ENCODE data around the gene TAF15.

Gene TAF15

GRCh38 chr17:35801583-35802224 is 7.6 kb upstream of the TAF15 start:
- Histone ChIP-seq H2AFZ (ENCODE audit: low read length, unreplicated experiment) (no peak overlapping the region), H3K79me2 (ENCODE audit: control insufficient read depth, insufficient read depth, low read length, unreplicated experiment) (no peaks in the 10 kb centered on the region), H3K36me3 (ENCODE audit: insufficient read depth, low read length) (no peaks in the 10 kb centered on the region), H3K27me3 (ENCODE audit: insufficient read depth, low read length) (peaks cover 16% of the 10 kb centered on the region), H3K27ac (ENCODE audit: low read depth, low read length) (no peak overlapping the region), H3K4me1 (ENCODE audit: control insufficient read depth, insufficient read depth, low read length, unreplicated experiment) (peaks cover 8% of the 10 kb centered on the region), H3K4me3 (ENCODE audit: low read depth, low read length) (no peak overlapping the region)

- no peak overlapping the region for H3K27ac ChIP-seq (ENCODE audit: low read depth, low read length)
- peaks cover 28% of the 10 kb centered on the region for H3K4me1 ChIP-seq (ENCODE audit: control insufficient read depth, insufficient read depth, low read length, unreplicated experiment)
- no peaks in the 10 kb centered on the region for H3K36me3 ChIP-seq (ENCODE audit: insufficient read depth, low read length)
- H3K79me2 ChIP-seq (ENCODE audit: control insufficient read depth, insufficient read depth, low read length, unreplicated experiment) = peaks cover 7% of the 10 kb centered on the region
- H3K4me3 ChIP-seq (ENCODE audit: low read depth, low read length) = no peak overlapping the region
- H3K27me3 ChIP-seq (ENCODE audit: insufficient read depth, low read length) = no peaks in the 10 kb centered on the region
- H2AFZ ChIP-seq (ENCODE audit: low read length, unreplicated experiment) = peak overlapping the region; percentile 21
These were observed 4.6 kb upstream of the TAF15 start for GRCh38 chr17:35804658-35805192.

GRCh38 chr17:35807371-35808144 is 1.7 kb upstream of the TAF15 start:
- H2AFZ ChIP-seq (ENCODE audit: low read length, unreplicated experiment) = no peak overlapping the region

GRCh38 chr17:35808240-35808961 is 883 bp upstream of the TAF15 start:
- Histone ChIP-seq H2AFZ (ENCODE audit: low read length, unreplicated experiment) (peak overlapping the region; percentile 81), H3K27ac (ENCODE audit: low read depth, low read length) (peak overlapping the region; percentile 92), H3K4me1 (ENCODE audit: control insufficient read depth, insufficient read depth, low read length, unreplicated experiment) (peaks cover 34% of the 10 kb centered on the region), H3K36me3 (ENCODE audit: insufficient read depth, low read length) (peaks cover 4% of the 10 kb centered on the region; the same call in 1 of the 2 replicates), H3K4me3 (ENCODE audit: low read depth, low read length) (peak overlapping the region; percentile 100), H3K27me3 (ENCODE audit: insufficient read depth, low read length) (no peaks in the 10 kb centered on the region), H3K79me2 (ENCODE audit: control insufficient read depth, insufficient read depth, low read length, unreplicated experiment) (peaks cover 44% of the 10 kb centered on the region)

More at GRCh38 chr17:35807371-35808144, 1.7 kb upstream of the TAF15 start:
- H3K36me3 ChIP-seq (ENCODE audit: insufficient read depth, low read length) = peaks cover 4% of the 10 kb centered on the region; the same call in 1 of the 2 replicates
- peak overlapping the region; percentile 26 for H3K27ac ChIP-seq (ENCODE audit: low read depth, low read length)
- H3K4me1 ChIP-seq (ENCODE audit: control insufficient read depth, insufficient read depth, low read length, unreplicated experiment) = peaks cover 34% of the 10 kb centered on the region
- peaks cover 36% of the 10 kb centered on the region for H3K79me2 ChIP-seq (ENCODE audit: control insufficient read depth, insufficient read depth, low read length, unreplicated experiment)
- peak overlapping the region; percentile 3; the same call in 1 of the 2 replicates for H3K4me3 ChIP-seq (ENCODE audit: low read depth, low read length)
- H3K27me3 ChIP-seq (ENCODE audit: insufficient read depth, low read length) = no peaks in the 10 kb centered on the region

GRCh38 chr17:35809855-35810461 is 674 bp downstream of the TAF15 start:
- H3K27ac ChIP-seq (ENCODE audit: low read depth, low read length) = peak overlapping the region; percentile 92
- H3K4me1 ChIP-seq (ENCODE audit: control insufficient read depth, insufficient read depth, low read length, unreplicated experiment) = peaks cover 35% of the 10 kb centered on the region
- peaks cover 60% of the 10 kb centered on the region for H3K79me2 ChIP-seq (ENCODE audit: control insufficient read depth, insufficient read depth, low read length, unreplicated experiment)
- H3K27me3 ChIP-seq (ENCODE audit: insufficient read depth, low read length) = no peaks in the 10 kb centered on the region
- peak overlapping the region; percentile 100 for H3K4me3 ChIP-seq (ENCODE audit: low read depth, low read length)
- H2AFZ ChIP-seq (ENCODE audit: low read length, unreplicated experiment) = no peak overlapping the region
- H3K36me3 ChIP-seq (ENCODE audit: insufficient read depth, low read length) = peaks cover 4% of the 10 kb centered on the region; the same call in 1 of the 2 replicates

- no peaks in the 10 kb centered on the region for H3K27me3 ChIP-seq (ENCODE audit: insufficient read depth, low read length)
- peaks cover 7% of the 10 kb centered on the region; the same call in 1 of the 2 replicates for H3K36me3 ChIP-seq (ENCODE audit: insufficient read depth, low read length)
- no peak overlapping the region for H2AFZ ChIP-seq (ENCODE audit: low read length, unreplicated experiment)
- no peak overlapping the region for H3K27ac ChIP-seq (ENCODE audit: low read depth, low read length)
- H3K79me2 ChIP-seq (ENCODE audit: control insufficient read depth, insufficient read depth, low read length, unreplicated experiment) = peaks cover 77% of the 10 kb centered on the region
- peak overlapping the region; percentile 100 for H3K4me3 ChIP-seq (ENCODE audit: low read depth, low read length)
- H3K4me1 ChIP-seq (ENCODE audit: control insufficient read depth, insufficient read depth, low read length, unreplicated experiment) = peaks cover 34% of the 10 kb centered on the region
These were observed 2.5 kb downstream of the TAF15 start for GRCh38 chr17:35811759-35812158.

- peaks cover 33% of the 10 kb centered on the region for H3K4me1 ChIP-seq (ENCODE audit: control insufficient read depth, insufficient read depth, low read length, unreplicated experiment)
- no peak overlapping the region for H3K4me3 ChIP-seq (ENCODE audit: low read depth, low read length)
- H3K27me3 ChIP-seq (ENCODE audit: insufficient read depth, low read length) = no peaks in the 10 kb centered on the region
- H3K27ac ChIP-seq (ENCODE audit: low read depth, low read length) = no peak overlapping the region
- H2AFZ ChIP-seq (ENCODE audit: low read length, unreplicated experiment) = no peak overlapping the region
- H3K79me2 ChIP-seq (ENCODE audit: control insufficient read depth, insufficient read depth, low read length, unreplicated experiment) = peaks cover 84% of the 10 kb centered on the region
- H3K36me3 ChIP-seq (ENCODE audit: insufficient read depth, low read length) = peaks cover 11% of the 10 kb centered on the region
These were observed 3.2 kb downstream of the TAF15 start for GRCh38 chr17:35812456-35812855.

- Histone ChIP-seq H3K27ac (ENCODE audit: low read depth, low read length) (no peak overlapping the region), H3K79me2 (ENCODE audit: control insufficient read depth, insufficient read depth, low read length, unreplicated experiment) (peaks cover 95% of the 10 kb centered on the region), H3K36me3 (ENCODE audit: insufficient read depth, low read length) (peaks cover 43% of the 10 kb centered on the region), H2AFZ (ENCODE audit: low read length, unreplicated experiment) (no peak overlapping the region), H3K4me1 (ENCODE audit: control insufficient read depth, insufficient read depth, low read length, unreplicated experiment) (peaks cover 17% of the 10 kb centered on the region), H3K4me3 (ENCODE audit: low read depth, low read length) (no peak overlapping the region), H3K27me3 (ENCODE audit: insufficient read depth, low read length) (no peaks in the 10 kb centered on the region)
These were observed 7.4 kb downstream of the TAF15 start for GRCh38 chr17:35816723-35817122.

GRCh38 chr17:35817196-35817595 is 7.9 kb downstream of the TAF15 start:
- Histone ChIP-seq H3K27me3 (ENCODE audit: insufficient read depth, low read length) (no peaks in the 10 kb centered on the region), H3K4me1 (ENCODE audit: control insufficient read depth, insufficient read depth, low read length, unreplicated experiment) (peaks cover 13% of the 10 kb centered on the region), H3K36me3 (ENCODE audit: insufficient read depth, low read length) (peaks cover 40% of the 10 kb centered on the region), H3K27ac (ENCODE audit: low read depth, low read length) (no peak overlapping the region), H3K4me3 (ENCODE audit: low read depth, low read length) (no peak overlapping the region), H3K79me2 (ENCODE audit: control insufficient read depth, insufficient read depth, low read length, unreplicated experiment) (peaks cover 90% of the 10 kb centered on the region), H2AFZ (ENCODE audit: low read length, unreplicated experiment) (no peak overlapping the region)

- peaks cover 12% of the 10 kb centered on the region for H3K4me1 ChIP-seq (ENCODE audit: control insufficient read depth, insufficient read depth, low read length, unreplicated experiment)
- no peak overlapping the region for H3K27ac ChIP-seq (ENCODE audit: low read depth, low read length)
- H3K27me3 ChIP-seq (ENCODE audit: insufficient read depth, low read length) = no peaks in the 10 kb centered on the region
- peaks cover 77% of the 10 kb centered on the region for H3K79me2 ChIP-seq (ENCODE audit: control insufficient read depth, insufficient read depth, low read length, unreplicated experiment)
- no peak overlapping the region for H2AFZ ChIP-seq (ENCODE audit: low read length, unreplicated experiment)
- H3K36me3 ChIP-seq (ENCODE audit: insufficient read depth, low read length) = peaks cover 53% of the 10 kb centered on the region
- no peak overlapping the region for H3K4me3 ChIP-seq (ENCODE audit: low read depth, low read length)
These were observed 10.2 kb downstream of the TAF15 start for GRCh38 chr17:35819455-35819854.

All from ACC112 (cell line).